T-cell (primary cell): Measurements from ENCODE around the gene ODF2L. TPM values are rescaled to one million over a fixed set of nuclear protein-coding genes. Genes with fewer than 3 reads are reported as not detected.

Source experiments
- ATAC-seq, 4 experiments: fragments of 200-7000 bp in 3 of 4; fragments of 150-1000 bp in 1 of 4; cut with Tn5 transposase; replicated peaks in 1 of 4; 1 replicate in 3 of 4; 2 replicates in 1 of 4; pipeline ENCODE4 v1.10.0; 2021; ENCODE audit warnings: moderate library complexity in 3 of 4, mild to moderate bottlenecking in 2 of 4, moderate number of reproducible peaks in 1 of 4
- CTCF ChIA-PET, 2 donors: fragments of 300-600 bp; sonication (Branson Sonifier 250); formaldehyde crosslinking; loops; one replicate each; lab custom pipeline; 2022; ENCODE audit warnings: antibody characterized with exemption in 2 of 2; lab: Charles Lee
- POLR2A ChIA-PET, 2 donors: fragments of 300-600 bp; sonication (Branson Sonifier 250); formaldehyde crosslinking; loops; one replicate each; lab custom pipeline; 2022; ENCODE audit warnings: antibody characterized with exemption in 2 of 2; lab: Charles Lee
- DNase-seq, 35 experiments: peaks; one replicate each; pipeline versions ENCODE4 v3.0.0 to v3.0.0-alpha.2; 2013 to 2023
- H3K27ac ChIP-seq: one replicate; pipeline ENCODE4 v1.5.1; 2013; ENCODE audit warnings: low read length
- H3K27me3 ChIP-seq, 2 experiments: replicated peaks in 1 of 2; 1 replicate in 1 of 2; 2 replicates in 1 of 2; pipeline versions ENCODE4 v1.6.1 to v1.7.0; 2013; ENCODE audit warnings: low read length in 1 of 2, mixed read lengths in 1 of 2; ENCODE audit not compliant: control insufficient read depth in 2 of 2, insufficient read depth in 2 of 2; ENCODE audit errors: extremely low read depth in 1 of 2
- H3K36me3 ChIP-seq, 2 donors: 1 replicate in 1 of 2; 2 replicates in 1 of 2; pipeline versions ENCODE4 v1.6.1 to v1.7.0; 2013; ENCODE audit warnings: low read length in 1 of 2; ENCODE audit not compliant: control insufficient read depth in 2 of 2, insufficient read depth in 1 of 2; ENCODE audit errors: extremely low read depth in 1 of 2
- H3K4me1 ChIP-seq, 2 experiments: 1 replicate in 1 of 2; 2 replicates in 1 of 2; pipeline versions ENCODE4 v1.6.1 to v1.7.0; 2013; ENCODE audit warnings: low read length in 2 of 2, mixed read lengths in 1 of 2; ENCODE audit not compliant: insufficient read depth in 2 of 2, control insufficient read depth in 1 of 2; ENCODE audit errors: extremely low read depth in 1 of 2
- H3K4me3 ChIP-seq, 2 donors: 1 replicate in 1 of 2; 2 replicates in 1 of 2; pipeline versions ENCODE4 v1.5.1 to v1.7.0; 2013; ENCODE audit warnings: mild to moderate bottlenecking in 2 of 2, low read length in 1 of 2, moderate library complexity in 1 of 2; ENCODE audit not compliant: control insufficient read depth in 1 of 2; ENCODE audit errors: extremely low read depth in 1 of 2
- H3K9me3 ChIP-seq: 2 replicates; pipeline ENCODE4 v1.7.0; 2013
- H3K27ac Mint-ChIP-seq, 2 donors: one replicate each; pipeline ENCODE4 v1.8.0; 2020 to 2021; ENCODE audit warnings: mild to moderate bottlenecking in 2 of 2, mixed read lengths in 2 of 2
- H3K27me3 Mint-ChIP-seq, 2 donors: one replicate each; pipeline ENCODE4 v1.8.0; 2021 to 2022; ENCODE audit warnings: mixed read lengths in 2 of 2
- H3K36me3 Mint-ChIP-seq: one replicate; pipeline ENCODE4 v1.8.0; 2021; ENCODE audit warnings: mixed read lengths
- H3K4me1 Mint-ChIP-seq, 3 donors: one replicate each; pipeline ENCODE4 v1.8.0; 2020 to 2022; ENCODE audit warnings: mixed read lengths in 3 of 3, mild to moderate bottlenecking in 1 of 3
- H3K4me3 Mint-ChIP-seq, 3 donors: one replicate each; pipeline ENCODE4 v1.8.0; 2020 to 2022; ENCODE audit warnings: mild to moderate bottlenecking in 3 of 3, mixed read lengths in 3 of 3, moderate library complexity in 3 of 3
- H3K9me3 Mint-ChIP-seq, 3 donors: one replicate each; pipeline ENCODE4 v1.8.0; 2020 to 2022; ENCODE audit warnings: mixed read lengths in 3 of 3
- WGBS: methylation state at CpG from one replicate; pipeline ENCODE4 v1.1.5; 2013; ENCODE audit warnings: missing lambda C conversion rate; ENCODE audit not compliant: insufficient coverage; 5-methylcytosine and 5-hydroxymethylcytosine counted together
- total RNA-seq, 35 experiments: library from RNA in 6 of 35; stranded (reverse) in 6 of 35; fragments of 120-200 nt in 1 of 35; gene quantifications; one replicate each; pipeline versions ENCODE4 v1.2.1 to v1.2.4 and lab custom pipeline; 2013 to 2026

The ODF2L gene
- total RNA-seq, 5 donors from 2014 or later (not counting 1 experiment from before 2014, with no cell fraction given) = 52.5 to 83.9 (median 67.9) TPM

DNA sequence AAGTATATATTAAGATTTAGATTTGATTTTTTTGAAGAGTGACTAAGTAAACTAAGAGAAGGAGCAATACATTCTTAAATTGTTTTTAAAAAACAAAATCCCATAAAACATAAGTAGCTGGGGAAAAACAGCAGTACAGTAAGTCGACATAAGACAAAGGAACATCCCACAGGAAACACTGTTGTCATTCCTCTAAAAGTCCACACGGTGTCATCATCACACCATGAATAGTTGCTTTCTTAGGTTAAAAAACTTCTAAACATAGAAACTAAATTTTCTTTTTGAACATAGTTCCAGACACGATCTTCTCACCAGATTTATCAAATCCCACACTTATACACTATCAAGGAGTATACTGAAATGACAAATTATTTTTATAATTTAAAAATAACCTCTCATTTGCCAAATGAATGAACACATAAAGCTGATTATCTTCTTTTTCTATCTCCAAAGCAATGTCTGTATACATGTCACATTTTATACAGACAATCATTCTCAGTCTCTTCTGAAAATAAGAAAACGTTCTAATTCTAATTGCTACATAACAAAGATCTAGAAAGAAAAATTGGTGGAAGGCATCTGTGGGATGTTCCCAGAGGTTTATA lies 15.8 kb downstream of the ODF2L start:
- Mint-ChIP-seq H3K4me3 (no peak overlapping the region), H3K36me3 (peaks cover 28% of the 10 kb centered on the region), H3K27ac (no peak overlapping the region), H3K27me3 (no peaks in the 10 kb centered on the region), H3K4me1 (peaks cover 0 to 19% (median 13%) of the 10 kb centered on the region in 3 donors), H3K9me3 (peaks cover 0 to 3% (median 0%) of the 10 kb centered on the region in 3 donors)
- Histone ChIP-seq H3K4me1 (peaks cover 0 to 6% of the 10 kb centered on the region in 2 experiments), H3K4me3 (no peak overlapping the region), H3K9me3 (no peaks in the 10 kb centered on the region), H3K27me3 (no peaks in the 10 kb centered on the region), H3K27ac (no peak overlapping the region), H3K36me3 (peaks cover 0 to 11% of the 10 kb centered on the region in 2 donors)
- DNase-seq = peak in 2 of 35 experiments; percentile 13 to 81
- POLR2A ChIA-PET = interaction anchor here (1.0 to 1.4 kb wide), 2 partner anchors 16 to 19 kb away, joined by 3 read pairs; partner anchors contain the start of gene ODF2L (in 1 of the 2)
- WGBS = no CpG with 5 or more reads among the region's 4 CpGs
- ATAC-seq = peak; percentile 27 to 65 (median 58)
- CTCF ChIA-PET = interaction anchor here (0.5 to 2.4 kb wide), 29 partner anchors 8 to 962 kb away, joined by 3 to 22 read pairs (median 3); partner anchors contain the start of genes ODF2L (in 1 of the 2) and SH3GLB1 (in 1 of the 2)

DNA sequence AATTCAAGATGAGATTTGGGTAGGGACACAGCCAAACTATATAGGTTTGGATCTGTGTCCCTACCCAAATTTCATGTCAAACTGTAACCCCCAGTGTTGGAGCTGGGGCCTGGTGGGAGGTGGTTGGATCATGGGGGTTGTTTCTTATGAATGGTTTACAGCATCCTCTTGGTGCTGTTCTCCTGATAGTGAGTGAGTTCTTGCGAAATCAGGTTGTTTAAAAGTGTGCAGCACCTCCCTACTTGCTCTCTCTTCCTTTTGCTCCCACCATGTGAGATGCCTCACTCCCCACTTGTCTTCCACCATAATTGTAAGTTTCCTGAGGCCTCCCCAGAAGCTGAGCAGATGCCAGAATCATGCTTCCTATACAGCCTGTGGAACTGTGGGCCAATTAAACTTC lies 17.3 kb downstream of the ODF2L start:
- Histone ChIP-seq H3K27me3 (no peaks in the 10 kb centered on the region), H3K4me1 (peaks cover 0 to 6% of the 10 kb centered on the region in 2 experiments), H3K27ac (no peak overlapping the region), H3K36me3 (peaks cover 0 to 14% of the 10 kb centered on the region in 2 donors), H3K4me3 (no peak overlapping the region), H3K9me3 (no peaks in the 10 kb centered on the region)
- ChIA-PET POLR2A (interaction anchor here in 1 of 2 donors (0.7 kb wide), 1 partner anchor 43 kb away, joined by 3 read pairs; no protein-coding TSS in a partner anchor), CTCF (interaction anchor here (1.4 to 2.4 kb wide), 5 partner anchors 9 to 361 kb away, joined by 4 to 17 read pairs (median 13); partner anchors contain the start of gene ODF2L (in 1 of the 2))
- ATAC-seq (no peak), DNase-seq (no peak)
- Mint-ChIP-seq H3K9me3 (peaks cover 0 to 3% (median 0%) of the 10 kb centered on the region in 3 donors), H3K4me1 (peaks cover 0 to 19% (median 13%) of the 10 kb centered on the region in 3 donors), H3K27me3 (no peaks in the 10 kb centered on the region), H3K36me3 (peaks cover 38% of the 10 kb centered on the region), H3K4me3 (no peak overlapping the region), H3K27ac (no peak overlapping the region)
- WGBS = no CpG with 5 or more reads among the region's 1 CpG

DNA sequence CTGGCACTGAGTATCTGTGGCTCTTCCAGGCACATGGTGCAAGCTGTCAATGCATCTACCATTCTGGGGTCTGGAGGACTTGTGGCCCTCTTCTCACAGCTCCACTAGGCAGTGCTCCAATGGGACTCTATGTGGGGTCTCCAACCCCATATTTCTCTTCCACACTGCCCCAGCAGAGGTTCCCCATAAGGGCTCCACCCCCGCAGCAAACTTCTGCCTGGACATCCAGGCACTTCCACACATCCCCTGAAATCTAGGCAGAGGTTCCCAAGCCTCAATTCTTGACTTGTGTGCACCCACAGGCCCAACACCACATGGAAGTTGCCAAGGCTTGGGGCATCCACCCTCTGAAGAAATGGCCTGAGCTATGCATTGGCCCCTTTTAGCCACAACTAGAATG lies 18.8 kb downstream of the ODF2L start:
- Mint-ChIP-seq H3K27me3 (no peaks in the 10 kb centered on the region), H3K27ac (no peak overlapping the region)

DNA sequence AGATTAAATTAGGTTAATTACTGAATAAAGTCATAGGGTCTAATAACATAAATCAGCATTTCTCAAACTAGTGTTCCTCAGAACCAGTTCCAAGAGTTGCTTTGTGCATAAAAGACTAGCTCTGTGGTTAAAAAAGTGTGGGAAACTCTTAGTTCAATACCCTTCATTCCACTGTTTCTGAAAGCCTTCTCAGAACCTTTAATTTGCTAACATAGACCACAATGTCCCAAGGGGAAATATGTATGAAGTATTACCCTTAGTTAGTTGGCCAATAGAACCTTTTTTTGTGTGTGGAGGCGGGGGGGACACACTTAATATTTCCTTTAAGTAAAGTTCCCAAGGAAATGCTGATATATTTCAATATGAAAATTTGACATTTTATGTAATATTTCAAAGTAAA lies 20.4 kb downstream of the ODF2L start:
- Histone ChIP-seq H3K4me1 (no peaks in the 10 kb centered on the region), H3K4me3 (no peak overlapping the region), H3K27ac (no peak overlapping the region), H3K27me3 (no peaks in the 10 kb centered on the region), H3K36me3 (peaks cover 0 to 17% of the 10 kb centered on the region in 2 donors), H3K9me3 (no peaks in the 10 kb centered on the region)
- DNase-seq (no peak), ATAC-seq (no peak)
- peaks cover 53% of the 10 kb centered on the region for H3K36me3 Mint-ChIP-seq
- H3K4me1 Mint-ChIP-seq = peaks cover 0 to 4% (median 4%) of the 10 kb centered on the region in 3 donors
- H3K4me3 Mint-ChIP-seq = no peak overlapping the region
- H3K9me3 Mint-ChIP-seq = peaks cover 0 to 3% (median 0%) of the 10 kb centered on the region in 3 donors
- no CpG with 5 or more reads among the region's 1 CpG for WGBS
- POLR2A ChIA-PET = no interaction called here
- H3K27me3 Mint-ChIP-seq = no peaks in the 10 kb centered on the region
- H3K27ac Mint-ChIP-seq = no peak overlapping the region
- CTCF ChIA-PET = interaction anchor here (0.6 to 1.9 kb wide), 4 partner anchors 124 to 366 kb away, joined by 3 to 7 read pairs (median 4); no protein-coding TSS in a partner anchor

More for the DNA sequence above, 18.8 kb downstream of the ODF2L start:
- no peak for ATAC-seq
- ChIA-PET POLR2A (no interaction called here), CTCF (interaction anchor here in 1 of 2 donors (0.6 to 1.7 kb wide), 2 partner anchors 124 to 353 kb away, joined by 3 to 7 read pairs; no protein-coding TSS in a partner anchor)
- Histone ChIP-seq H3K4me1 (no peaks in the 10 kb centered on the region), H3K9me3 (no peaks in the 10 kb centered on the region), H3K27me3 (no peaks in the 10 kb centered on the region), H3K4me3 (no peak overlapping the region), H3K27ac (no peak overlapping the region), H3K36me3 (peaks cover 0 to 17% of the 10 kb centered on the region in 2 donors)
- Mint-ChIP-seq H3K9me3 (peaks cover 0 to 3% (median 0%) of the 10 kb centered on the region in 3 donors), H3K4me1 (peaks cover 0 to 9% (median 4%) of the 10 kb centered on the region in 3 donors), H3K36me3 (peaks cover 49% of the 10 kb centered on the region), H3K4me3 (no peak overlapping the region)
- WGBS = 78% methylated on average over 1 of the region's 1 CpG
- DNase-seq = no peak

DNA sequence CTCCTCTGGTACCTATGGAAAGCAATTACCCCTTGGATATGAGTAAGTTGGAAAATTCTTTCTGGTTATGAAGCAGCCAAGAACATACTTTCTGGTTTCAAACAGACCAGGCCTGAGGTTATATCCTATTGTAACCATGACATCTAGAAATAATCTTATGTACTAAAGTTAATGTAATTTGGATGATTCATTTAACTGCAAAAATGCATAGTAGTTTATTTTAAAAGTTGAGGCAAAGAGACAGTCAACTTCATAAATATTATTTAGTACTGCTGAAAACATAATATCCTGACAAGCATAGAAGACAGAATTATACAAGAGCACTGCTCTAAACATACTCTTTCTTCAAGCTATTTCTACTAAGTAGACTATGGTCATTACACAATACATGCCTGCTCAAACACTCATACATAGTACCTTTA lies 25.5 kb downstream of the ODF2L start:
- POLR2A ChIA-PET = no interaction called here
- H3K27me3 Mint-ChIP-seq = no peaks in the 10 kb centered on the region
- no peaks in the 10 kb centered on the region for H3K9me3 Mint-ChIP-seq
- Histone ChIP-seq H3K9me3 (no peaks in the 10 kb centered on the region), H3K27me3 (no peaks in the 10 kb centered on the region), H3K36me3 (peaks cover 0 to 10% of the 10 kb centered on the region in 2 donors), H3K4me1 (no peaks in the 10 kb centered on the region), H3K4me3 (no peak overlapping the region), H3K27ac (no peak overlapping the region)
- no peaks in the 10 kb centered on the region for H3K4me1 Mint-ChIP-seq
- no peak overlapping the region for H3K27ac Mint-ChIP-seq
- CTCF ChIA-PET = interaction anchor here in 1 of 2 donors (1.2 kb wide), 1 partner anchor 132 kb away, joined by 3 read pairs; no protein-coding TSS in a partner anchor
- H3K36me3 Mint-ChIP-seq = peaks cover 53% of the 10 kb centered on the region
- no peak overlapping the region for H3K4me3 Mint-ChIP-seq
- no peak for DNase-seq
- no peak for ATAC-seq

DNA sequence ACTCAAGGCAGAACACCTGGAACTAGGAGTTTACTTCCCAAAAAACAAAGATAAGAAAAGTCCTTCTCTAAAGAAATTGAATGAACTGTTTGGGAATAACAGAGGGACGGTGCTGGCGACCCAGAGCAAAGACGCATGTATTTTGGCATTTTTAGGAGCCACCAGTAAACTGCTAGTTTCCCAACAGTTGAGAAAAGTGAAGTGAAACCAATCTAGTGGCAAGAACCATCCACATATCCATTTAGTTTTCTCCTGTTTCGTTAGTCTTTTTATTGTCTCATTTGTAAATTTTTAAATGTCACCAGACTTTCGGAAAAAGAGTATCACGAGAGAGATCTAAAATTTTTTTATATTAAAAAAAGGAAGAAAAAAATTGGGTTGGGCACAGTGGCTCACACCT lies 30.2 kb downstream of the ODF2L start:
- Histone ChIP-seq H3K4me3 (no peak overlapping the region), H3K9me3 (no peaks in the 10 kb centered on the region), H3K27ac (no peak overlapping the region), H3K27me3 (no peaks in the 10 kb centered on the region), H3K36me3 (peaks cover 0 to 10% of the 10 kb centered on the region in 2 donors), H3K4me1 (no peaks in the 10 kb centered on the region)
- no peaks in the 10 kb centered on the region for H3K27me3 Mint-ChIP-seq
- no peak for DNase-seq
- no peaks in the 10 kb centered on the region for H3K4me1 Mint-ChIP-seq
- H3K4me3 Mint-ChIP-seq = no peak overlapping the region
- CTCF ChIA-PET = no interaction called here
- peaks cover 36% of the 10 kb centered on the region for H3K36me3 Mint-ChIP-seq
- POLR2A ChIA-PET = no interaction called here
- 89% methylated on average over 3 of the region's 6 CpGs for WGBS
- no peak overlapping the region for H3K27ac Mint-ChIP-seq
- no peak for ATAC-seq
- no peaks in the 10 kb centered on the region for H3K9me3 Mint-ChIP-seq
